Stimulated activated memory B cell treated with anti-CD40 and anti-IgM and Interleukin-4, amounts not matched to agents 10 μg/mL and 1 μg/mL and 100 μg/mL, for 72 hours (primary cell): ENCODE measurements around the gene ABCD1.
"Not testable (repeated sequence)": the region's sequence is repeated elsewhere in the genome, so short reads cannot be mapped to it uniquely, and the experiment has no call there.

Experiments used
- ATAC-seq: fragments of 150-1000 bp; cut with Tn5 transposase; 2 replicates; pipeline ENCODE4 v1.10.0; 2021
- H3K27ac Mint-ChIP-seq: one replicate; pipeline ENCODE4 v1.8.0; 2022; ENCODE audit warnings: mild to moderate bottlenecking, mixed read lengths
- H3K27me3 Mint-ChIP-seq: one replicate; pipeline ENCODE4 v1.8.0; 2022; ENCODE audit warnings: mixed read lengths
- H3K36me3 Mint-ChIP-seq: one replicate; pipeline ENCODE4 v1.8.0; 2022; ENCODE audit warnings: mixed read lengths
- H3K4me1 Mint-ChIP-seq: one replicate; pipeline ENCODE4 v1.8.0; 2022; ENCODE audit warnings: mixed read lengths
- H3K4me3 Mint-ChIP-seq: one replicate; pipeline ENCODE4 v1.8.0; 2022; ENCODE audit warnings: mild to moderate bottlenecking, moderate library complexity, mixed read lengths
- H3K9me3 Mint-ChIP-seq: one replicate; pipeline ENCODE4 v1.8.0; 2022; ENCODE audit warnings: mixed read lengths

ABCD1 gene

DNA sequence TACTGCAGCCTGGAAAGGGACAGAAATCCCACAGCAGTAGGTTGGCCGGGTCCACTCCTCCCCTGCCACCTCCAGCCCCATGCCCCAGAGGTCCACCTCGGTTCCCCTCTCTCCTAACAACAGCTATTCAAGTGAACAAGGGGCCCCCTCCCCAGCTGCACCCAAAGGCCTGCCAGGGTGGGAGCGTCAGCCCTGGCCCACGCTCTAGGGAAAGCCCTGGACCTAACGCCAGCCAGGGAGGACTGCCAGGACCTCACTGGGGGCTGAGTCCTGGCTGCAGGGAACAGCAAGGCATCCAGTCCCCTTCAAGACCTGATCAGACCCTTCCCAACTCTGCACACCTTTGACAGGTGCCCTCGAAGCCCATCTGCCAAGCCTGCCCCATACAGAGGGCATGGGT, 23.7 kb upstream of the ABCD1 start:
- Mint-ChIP-seq H3K27me3 (no peaks in the 10 kb centered on the region), H3K27ac (no peak overlapping the region), H3K36me3 (peaks cover 45% of the 10 kb centered on the region), H3K9me3 (no peaks in the 10 kb centered on the region), H3K4me3 (no peak overlapping the region), H3K4me1 (no peaks in the 10 kb centered on the region)
- no peak for ATAC-seq

DNA sequence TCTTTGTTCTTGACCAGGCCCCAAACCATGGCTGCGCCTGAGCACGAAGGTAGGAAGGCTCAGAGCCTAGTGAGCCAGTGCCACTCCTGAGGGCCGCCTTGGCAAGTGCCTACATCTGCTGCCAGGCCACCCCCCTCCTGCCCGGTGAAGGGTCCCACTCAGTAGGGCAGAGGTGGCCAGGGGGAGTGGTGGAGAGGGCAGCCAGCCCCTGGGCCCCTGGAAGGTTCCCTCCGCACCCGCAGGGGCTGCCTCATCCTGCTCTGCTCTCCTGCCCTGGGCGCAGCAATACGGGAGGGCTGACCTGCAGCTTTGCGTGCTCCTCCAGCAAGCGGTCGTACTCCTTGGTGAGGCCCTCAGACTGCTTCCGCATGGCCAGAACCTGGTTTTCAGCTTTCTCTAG, 22.9 kb upstream of the ABCD1 start:
- Mint-ChIP-seq H3K4me1 (peaks cover 5% of the 10 kb centered on the region), H3K27ac (no peak overlapping the region), H3K4me3 (no peak overlapping the region), H3K36me3 (peaks cover 50% of the 10 kb centered on the region), H3K27me3 (no peaks in the 10 kb centered on the region), H3K9me3 (no peaks in the 10 kb centered on the region)
- ATAC-seq, result no peak

DNA sequence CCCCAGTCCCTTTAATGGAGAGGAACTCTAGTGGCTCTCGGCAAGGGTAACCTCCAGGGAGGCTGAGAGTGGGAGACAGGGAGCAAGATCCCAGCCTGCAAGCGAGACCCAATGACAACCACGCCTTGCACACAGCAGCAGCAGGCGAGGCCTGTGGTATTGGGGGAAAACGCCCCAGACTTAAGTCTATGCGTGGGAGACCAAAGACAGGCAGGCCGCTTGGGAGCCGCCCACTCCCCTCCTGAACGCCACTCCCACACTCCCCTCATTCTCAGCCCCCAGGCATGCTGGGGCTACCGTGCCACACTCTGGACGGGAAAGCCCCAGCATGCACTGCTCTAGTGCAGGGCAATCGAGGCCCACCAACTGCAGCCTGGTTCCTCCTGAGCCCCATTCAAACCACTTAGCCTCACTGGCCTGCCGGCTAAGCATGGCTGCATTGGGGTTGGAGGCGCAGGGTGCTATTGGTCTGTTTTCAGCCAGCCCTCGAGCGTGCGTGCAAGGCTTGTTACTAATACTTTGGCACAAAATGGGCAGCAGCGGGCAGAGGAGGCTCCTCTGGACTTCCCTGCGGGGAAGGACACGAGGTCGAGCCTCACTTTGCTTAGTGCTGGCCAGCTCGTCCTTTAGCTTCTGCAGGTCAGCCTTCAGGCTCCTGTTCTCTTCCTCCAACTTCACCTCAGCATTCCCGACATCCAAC, 22.2 kb upstream of the ABCD1 start:
- no peak overlapping the region for H3K4me3 Mint-ChIP-seq
- peaks cover 47% of the 10 kb centered on the region for H3K36me3 Mint-ChIP-seq
- H3K9me3 Mint-ChIP-seq, result no peaks in the 10 kb centered on the region
- H3K4me1 Mint-ChIP-seq, result peaks cover 6% of the 10 kb centered on the region
- H3K27ac Mint-ChIP-seq, result no peak overlapping the region
- no peak for ATAC-seq
- no peaks in the 10 kb centered on the region for H3K27me3 Mint-ChIP-seq

DNA sequence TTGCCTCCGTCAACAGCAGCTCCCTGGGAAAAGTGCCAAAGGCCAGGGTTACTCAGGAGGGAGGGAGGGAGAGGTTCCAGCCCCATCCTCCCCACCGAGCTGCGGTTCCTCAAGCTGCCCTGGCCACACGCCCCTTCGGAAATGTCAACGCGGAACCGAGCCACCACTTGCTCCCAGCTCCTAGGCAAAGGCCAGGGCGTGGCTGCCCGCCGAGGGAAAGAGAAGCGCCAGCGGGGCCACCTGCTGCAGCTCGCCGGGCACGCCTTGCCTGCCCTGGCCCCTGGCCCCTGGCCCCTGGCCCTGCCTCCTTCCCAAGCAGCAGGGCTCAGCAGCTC, 21.7 kb upstream of the ABCD1 start:
- H3K4me1 Mint-ChIP-seq, result peaks cover 6% of the 10 kb centered on the region
- H3K4me3 Mint-ChIP-seq, result no peak overlapping the region
- peaks cover 42% of the 10 kb centered on the region for H3K36me3 Mint-ChIP-seq
- no peaks in the 10 kb centered on the region for H3K27me3 Mint-ChIP-seq
- no peaks in the 10 kb centered on the region for H3K9me3 Mint-ChIP-seq
- ATAC-seq, result no peak
- H3K27ac Mint-ChIP-seq, result no peak overlapping the region

DNA sequence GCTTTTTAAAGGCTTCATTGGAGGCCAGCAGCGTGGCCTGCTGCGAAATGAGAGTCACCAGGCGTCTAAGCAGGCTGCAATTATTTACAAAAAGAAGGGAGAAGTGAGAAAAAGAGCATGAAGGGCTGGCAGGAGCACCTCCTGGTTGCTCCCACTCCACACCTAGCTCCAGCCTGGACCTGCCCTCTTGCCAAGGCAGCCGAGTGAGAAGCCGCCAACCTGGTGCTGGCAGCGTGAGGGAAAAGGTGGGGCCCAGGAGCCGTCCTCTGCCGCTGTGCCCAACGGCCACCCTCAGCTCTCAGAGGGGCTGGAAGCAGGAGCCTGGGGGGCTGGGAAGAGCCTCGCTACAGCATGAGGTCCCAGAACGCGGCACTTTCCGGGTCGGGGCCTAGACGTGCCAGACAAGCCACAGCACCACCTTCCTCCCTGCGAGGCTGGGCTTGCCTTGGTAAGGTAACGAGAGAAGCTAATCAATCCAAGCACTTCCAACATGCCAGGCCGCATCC, 20.6 kb upstream of the ABCD1 start:
- no peak overlapping the region for H3K27ac Mint-ChIP-seq
- H3K36me3 Mint-ChIP-seq, result peaks cover 34% of the 10 kb centered on the region
- peaks cover 6% of the 10 kb centered on the region for H3K4me1 Mint-ChIP-seq
- no peak for ATAC-seq
- H3K27me3 Mint-ChIP-seq, result no peaks in the 10 kb centered on the region
- H3K4me3 Mint-ChIP-seq, result no peak overlapping the region
- no peaks in the 10 kb centered on the region for H3K9me3 Mint-ChIP-seq

DNA sequence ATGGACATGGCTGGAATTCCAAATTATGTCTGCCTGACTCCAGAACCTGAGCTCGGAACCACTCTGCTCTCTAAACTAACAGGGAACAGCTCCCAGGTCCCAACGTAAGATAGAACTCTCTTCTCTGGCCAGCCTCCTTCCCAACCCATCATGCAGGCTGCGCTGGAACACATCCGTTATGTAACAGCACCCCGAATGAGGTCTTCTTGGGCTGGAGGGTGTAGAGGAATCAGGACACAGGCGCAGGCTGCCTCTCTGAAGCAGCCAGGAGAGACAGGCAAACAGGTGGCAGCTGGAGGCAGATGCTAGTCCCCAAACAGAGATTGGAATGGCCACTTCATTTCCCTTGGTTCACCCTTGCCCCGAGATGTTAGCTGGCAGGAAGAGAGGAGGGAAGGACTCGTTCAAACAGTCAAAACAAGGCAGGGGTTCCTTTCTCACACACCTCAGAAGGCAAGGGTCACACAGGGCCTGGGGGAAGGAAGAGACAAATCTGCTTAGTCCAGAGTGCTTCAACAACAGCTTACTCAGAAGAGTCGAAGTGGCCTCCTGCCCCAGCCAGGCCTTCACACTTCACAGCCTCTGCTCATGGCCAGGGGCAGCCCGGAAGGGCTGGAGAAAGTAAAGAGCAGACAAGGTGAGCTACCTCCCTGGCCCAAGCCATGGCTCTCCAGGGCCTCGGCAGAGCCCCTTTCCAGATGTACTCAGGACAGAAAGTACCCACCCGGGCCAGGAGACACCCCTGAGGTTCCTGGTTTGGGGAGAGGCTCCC, 19.8 kb upstream of the ABCD1 start:
- not testable (repeated sequence) for H3K27me3 Mint-ChIP-seq, H3K27ac Mint-ChIP-seq, H3K4me3 Mint-ChIP-seq, ATAC-seq, H3K9me3 Mint-ChIP-seq, H3K4me1 Mint-ChIP-seq
- H3K36me3 Mint-ChIP-seq, result peaks cover 35% of the 10 kb centered on the region

DNA sequence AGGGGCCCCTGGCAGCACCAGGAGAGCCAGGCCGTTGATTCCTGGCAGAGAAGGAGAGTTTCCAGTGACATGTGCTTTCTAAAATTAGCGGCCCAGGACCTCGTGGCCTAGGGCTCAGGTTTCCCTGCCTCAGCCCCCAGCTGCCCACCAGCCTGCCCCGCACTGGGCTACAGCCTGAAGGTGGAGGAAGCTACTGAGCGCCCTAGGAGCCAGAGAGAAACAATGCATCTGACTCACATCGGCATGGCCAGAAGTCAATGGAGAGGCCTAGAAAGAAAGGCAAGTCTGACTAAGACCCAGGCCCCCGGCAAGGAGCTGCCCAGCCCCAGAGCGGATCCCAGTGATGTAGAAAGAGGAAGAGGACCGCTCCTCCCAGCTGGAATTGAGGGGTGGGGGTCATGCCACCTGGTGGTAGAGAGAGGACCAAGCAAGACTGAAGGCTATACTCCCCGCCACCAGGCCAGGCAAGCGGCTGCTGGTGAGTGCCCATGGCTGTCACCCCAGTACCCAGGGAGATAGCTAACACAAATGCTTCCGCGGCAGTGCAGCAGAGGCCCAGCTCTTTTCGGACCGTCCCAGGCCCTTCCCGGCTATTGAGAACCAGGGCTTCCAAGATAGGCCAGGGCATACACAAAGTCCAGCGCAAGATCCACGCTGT, 19.1 kb upstream of the ABCD1 start:
- peaks cover 35% of the 10 kb centered on the region for H3K36me3 Mint-ChIP-seq
- H3K27ac Mint-ChIP-seq, H3K4me3 Mint-ChIP-seq, H3K4me1 Mint-ChIP-seq, H3K9me3 Mint-ChIP-seq, H3K27me3 Mint-ChIP-seq, ATAC-seq: not testable (repeated sequence)

DNA sequence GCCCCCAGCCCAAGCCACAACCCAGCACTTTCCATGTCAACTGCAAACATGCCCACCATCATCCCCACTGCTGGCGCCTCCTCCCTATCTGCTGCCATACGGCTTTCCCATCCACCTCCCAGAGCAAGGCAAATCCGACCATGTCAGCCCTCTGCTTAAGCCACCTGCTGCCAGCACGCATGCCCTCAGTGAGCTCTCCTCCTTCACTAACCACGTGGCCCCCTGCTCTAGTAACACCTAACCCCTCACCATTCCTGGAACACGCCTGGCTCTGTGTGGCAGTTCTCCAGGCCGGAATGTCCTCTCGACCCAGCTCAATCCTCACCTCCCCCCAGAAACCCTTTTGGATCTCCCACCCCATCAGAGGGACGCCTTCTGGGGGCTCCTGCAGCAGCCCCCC, 17.9 kb upstream of the ABCD1 start:
- no peak for ATAC-seq
- Mint-ChIP-seq H3K36me3 (peaks cover 39% of the 10 kb centered on the region), H3K27me3 (no peaks in the 10 kb centered on the region), H3K27ac (no peak overlapping the region), H3K9me3 (no peaks in the 10 kb centered on the region), H3K4me3 (no peak overlapping the region), H3K4me1 (peaks cover 6% of the 10 kb centered on the region)

DNA sequence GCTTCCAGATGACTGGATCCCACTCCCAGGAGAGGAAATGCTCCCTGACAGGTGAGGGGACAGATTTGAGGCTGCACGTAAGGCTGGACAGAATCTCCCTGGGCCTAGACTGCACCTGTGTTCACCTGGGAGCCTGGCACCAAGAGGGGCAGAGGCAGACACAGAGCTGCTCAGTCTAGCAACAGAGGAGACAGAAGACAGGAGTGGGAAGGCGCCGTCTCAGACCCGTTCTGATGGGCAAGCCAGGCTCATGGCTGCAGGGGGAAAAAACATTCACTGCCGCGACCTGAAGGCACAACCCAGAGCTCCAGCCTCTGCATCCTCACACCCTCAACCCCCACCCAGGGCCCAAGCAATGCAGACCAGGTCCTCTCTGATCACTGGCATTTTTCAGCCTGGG, 17.2 kb upstream of the ABCD1 start:
- Mint-ChIP-seq H3K4me3 (no peak overlapping the region), H3K27me3 (no peaks in the 10 kb centered on the region), H3K36me3 (peaks cover 39% of the 10 kb centered on the region), H3K9me3 (no peaks in the 10 kb centered on the region), H3K4me1 (peaks cover 6% of the 10 kb centered on the region), H3K27ac (no peak overlapping the region)
- ATAC-seq, result no peak

DNA sequence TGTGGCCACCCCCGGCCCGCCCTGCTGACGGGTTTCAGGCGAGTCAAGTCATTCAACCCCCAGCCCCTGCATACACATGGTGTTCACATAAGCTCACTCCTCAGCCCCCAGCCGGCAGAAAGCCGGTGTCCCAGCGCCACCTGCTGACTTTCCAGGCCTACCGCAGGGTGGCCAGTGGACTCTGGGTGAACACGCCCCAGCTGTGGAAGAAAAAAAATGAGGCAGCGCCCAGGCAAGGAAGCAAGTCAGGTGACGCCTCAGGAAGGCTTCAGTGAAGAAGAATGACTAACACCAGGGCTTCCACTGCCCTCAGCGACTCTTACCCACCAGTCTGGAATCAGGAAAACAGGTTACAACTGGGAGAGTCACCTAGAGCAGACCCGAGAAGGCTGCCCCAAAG, 16.2 kb upstream of the ABCD1 start:
- Mint-ChIP-seq H3K27me3 (no peaks in the 10 kb centered on the region), H3K36me3 (peaks cover 34% of the 10 kb centered on the region), H3K9me3 (no peaks in the 10 kb centered on the region), H3K4me1 (peaks cover 6% of the 10 kb centered on the region), H3K27ac (no peak overlapping the region), H3K4me3 (no peak overlapping the region)
- no peak for ATAC-seq

DNA sequence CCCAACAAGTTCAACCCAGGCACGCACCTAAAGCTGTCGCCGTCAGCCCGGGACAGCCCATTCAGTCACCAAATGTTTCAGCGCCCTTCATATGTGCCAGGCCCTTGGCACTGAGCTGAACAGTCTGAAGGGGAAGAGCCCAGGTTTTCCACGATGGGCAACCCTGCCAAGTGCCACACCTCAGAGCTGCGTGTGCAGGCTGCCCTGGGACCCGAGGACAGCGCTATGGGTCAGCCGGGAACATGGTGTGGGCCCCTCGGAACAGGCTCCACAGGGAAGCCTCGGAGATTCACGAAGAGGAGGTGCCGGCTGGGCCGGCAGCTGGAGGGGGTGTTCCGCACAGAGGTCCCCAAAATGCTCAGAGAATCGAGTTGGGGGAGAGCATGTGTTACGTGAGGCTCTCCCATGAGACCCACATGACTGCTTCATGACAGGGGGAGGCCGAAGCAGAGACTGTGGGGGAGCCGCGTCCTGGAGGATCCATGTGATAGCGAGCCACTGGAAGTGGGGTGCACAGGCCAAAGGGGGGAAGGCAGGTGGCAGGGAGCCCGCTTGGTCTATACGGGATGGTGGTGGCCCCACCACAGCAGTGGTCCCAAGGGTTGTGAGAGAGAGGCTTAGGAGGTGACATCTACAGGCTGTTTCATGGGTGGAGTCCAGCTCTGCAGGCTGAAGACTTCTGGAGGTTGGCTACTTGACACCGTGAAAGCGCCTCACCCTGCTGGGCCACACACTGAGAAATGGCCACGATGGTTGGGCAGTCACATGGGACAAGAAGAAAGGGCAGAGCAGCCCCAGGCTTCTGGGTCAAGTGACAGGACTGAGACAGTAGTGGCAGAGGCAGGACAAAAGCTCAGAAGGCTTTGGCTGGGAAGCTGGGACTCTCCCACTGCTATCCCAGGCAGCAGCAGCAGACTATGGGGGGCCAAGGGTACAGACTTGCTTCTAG, 14.7 kb upstream of the ABCD1 start:
- no peaks in the 10 kb centered on the region for H3K27me3 Mint-ChIP-seq
- no peak for ATAC-seq
- no peaks in the 10 kb centered on the region for H3K9me3 Mint-ChIP-seq
- peaks cover 34% of the 10 kb centered on the region for H3K36me3 Mint-ChIP-seq
- no peak overlapping the region for H3K27ac Mint-ChIP-seq
- peaks cover 6% of the 10 kb centered on the region for H3K4me1 Mint-ChIP-seq
- H3K4me3 Mint-ChIP-seq, result no peak overlapping the region

DNA sequence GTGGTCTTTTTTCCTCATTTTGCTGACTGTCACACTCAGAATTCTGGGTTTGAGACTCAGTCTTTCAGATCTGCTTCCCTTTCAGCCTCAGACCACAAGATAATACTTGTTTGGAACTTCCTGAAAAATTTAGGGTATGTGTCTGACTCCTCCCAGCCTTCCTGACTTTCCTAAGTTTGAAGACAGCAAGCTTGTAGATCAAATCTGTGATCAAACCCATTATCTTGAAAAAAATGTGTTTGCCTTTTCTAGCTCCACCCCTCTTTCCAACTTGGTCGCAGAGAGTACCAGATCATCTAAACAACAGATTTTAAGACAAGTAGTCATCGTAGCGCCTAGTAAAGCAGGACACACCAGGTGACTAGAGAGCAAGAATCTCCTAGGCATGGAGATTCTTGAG, 10.4 kb upstream of the ABCD1 start:
- Mint-ChIP-seq H3K4me1 (no peaks in the 10 kb centered on the region), H3K36me3 (peaks cover 29% of the 10 kb centered on the region), H3K9me3 (no peaks in the 10 kb centered on the region), H3K27me3 (no peaks in the 10 kb centered on the region), H3K4me3 (no peak overlapping the region), H3K27ac (no peak overlapping the region)
- ATAC-seq, result no peak

DNA sequence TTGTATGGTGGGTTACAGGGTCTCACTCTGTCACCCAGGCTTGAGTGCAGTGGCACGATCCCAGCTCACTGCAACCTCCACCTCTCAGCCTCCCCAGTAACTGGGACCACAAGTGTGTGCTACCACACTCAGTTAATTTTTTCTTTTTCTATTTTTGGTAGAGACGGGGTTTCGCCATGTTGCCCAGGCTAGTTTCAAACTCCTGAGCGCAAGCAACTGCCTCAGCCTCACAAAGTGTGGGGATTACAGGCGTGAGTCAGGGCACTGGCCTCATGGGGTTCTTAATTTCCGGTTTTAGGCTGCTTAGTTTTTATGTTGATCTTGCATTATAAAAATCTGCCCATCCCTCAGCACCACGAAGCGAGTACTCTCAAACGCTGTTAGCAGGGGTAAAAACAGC, 7.2 kb upstream of the ABCD1 start:
- Mint-ChIP-seq H3K4me1 (peaks cover 6% of the 10 kb centered on the region), H3K27ac (no peak overlapping the region), H3K27me3 (no peaks in the 10 kb centered on the region), H3K9me3 (no peaks in the 10 kb centered on the region), H3K4me3 (no peak overlapping the region), H3K36me3 (peaks cover 12% of the 10 kb centered on the region)
- no peak for ATAC-seq

DNA sequence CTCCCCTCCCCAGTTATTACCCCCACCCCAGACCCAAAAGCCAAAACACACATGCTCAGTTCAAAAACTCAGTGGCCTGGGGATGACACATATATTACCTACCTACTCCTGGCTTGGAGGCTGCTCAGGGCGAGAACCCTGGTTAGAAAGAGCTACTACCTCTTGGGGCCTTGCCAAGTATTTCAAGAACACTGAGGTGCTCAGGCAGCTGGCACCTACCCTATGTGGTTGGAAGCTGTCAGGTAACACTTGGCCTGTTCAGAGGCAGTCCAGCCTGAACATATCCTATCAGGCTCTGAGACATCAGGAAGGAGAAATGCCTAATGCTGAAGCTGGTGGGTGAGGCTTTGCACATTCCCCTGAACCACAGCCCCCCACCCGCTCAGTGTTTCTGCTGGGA, 5.4 kb upstream of the ABCD1 start:
- peaks cover 15% of the 10 kb centered on the region for H3K4me1 Mint-ChIP-seq
- H3K9me3 Mint-ChIP-seq, result no peaks in the 10 kb centered on the region
- H3K27ac Mint-ChIP-seq, result no peak overlapping the region
- peaks cover 6% of the 10 kb centered on the region for H3K36me3 Mint-ChIP-seq
- ATAC-seq, result no peak
- no peak overlapping the region for H3K4me3 Mint-ChIP-seq
- no peaks in the 10 kb centered on the region for H3K27me3 Mint-ChIP-seq

DNA sequence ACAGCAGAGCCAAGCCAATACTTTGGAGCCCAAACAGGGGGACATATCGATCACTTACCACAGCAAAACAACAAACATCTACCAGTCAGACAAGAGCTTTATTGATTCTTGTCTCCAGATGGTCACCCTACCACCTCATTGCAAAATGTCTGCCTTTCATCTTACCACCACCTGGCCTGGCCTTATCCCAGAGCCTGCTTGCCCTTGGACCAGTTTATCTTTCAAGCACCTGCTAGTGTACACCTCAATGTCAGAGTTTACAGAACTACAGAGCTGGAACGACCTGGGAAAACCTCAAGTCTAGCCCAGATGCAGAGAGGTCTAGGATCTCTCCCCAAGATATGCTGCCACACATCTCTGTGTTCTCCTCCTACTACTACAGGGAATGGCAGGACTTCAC, 5.0 kb upstream of the ABCD1 start:
- H3K4me1 Mint-ChIP-seq, result peaks cover 15% of the 10 kb centered on the region
- peaks cover 6% of the 10 kb centered on the region for H3K36me3 Mint-ChIP-seq
- no peaks in the 10 kb centered on the region for H3K9me3 Mint-ChIP-seq
- H3K27me3 Mint-ChIP-seq, result no peaks in the 10 kb centered on the region
- no peak overlapping the region for H3K27ac Mint-ChIP-seq
- no peak for ATAC-seq
- H3K4me3 Mint-ChIP-seq, result no peak overlapping the region
